Fibroblast of pulmonary artery (primary cell): ENCODE data around the gene NRM.
"Not testable (repeated sequence)": the region's sequence is repeated elsewhere in the genome, so short reads cannot be mapped to it uniquely, and the experiment has no call there.

Source experiments
- DNase-seq: peaks from one replicate; pipeline ENCODE4 v3.0.0-alpha.2; 2010; ENCODE audit warnings: low read depth
- H3K4me3 ChIP-seq: replicated peaks from 2 replicates; pipeline ENCODE4 v1.5.1; 2011; ENCODE audit warnings: low read depth, mild to moderate bottlenecking, control low read depth, low read length, moderate library complexity
- TF ChIP-seq, protein P1 (sequence below): IDR thresholded peaks from 2 replicates; pipeline ENCODE4 v1.5.1; 2011; ENCODE audit warnings: mild to moderate bottlenecking, control low read depth, low read length, inconsistent platforms; ENCODE audit errors: missing control alignments

The NRM gene

DNA sequence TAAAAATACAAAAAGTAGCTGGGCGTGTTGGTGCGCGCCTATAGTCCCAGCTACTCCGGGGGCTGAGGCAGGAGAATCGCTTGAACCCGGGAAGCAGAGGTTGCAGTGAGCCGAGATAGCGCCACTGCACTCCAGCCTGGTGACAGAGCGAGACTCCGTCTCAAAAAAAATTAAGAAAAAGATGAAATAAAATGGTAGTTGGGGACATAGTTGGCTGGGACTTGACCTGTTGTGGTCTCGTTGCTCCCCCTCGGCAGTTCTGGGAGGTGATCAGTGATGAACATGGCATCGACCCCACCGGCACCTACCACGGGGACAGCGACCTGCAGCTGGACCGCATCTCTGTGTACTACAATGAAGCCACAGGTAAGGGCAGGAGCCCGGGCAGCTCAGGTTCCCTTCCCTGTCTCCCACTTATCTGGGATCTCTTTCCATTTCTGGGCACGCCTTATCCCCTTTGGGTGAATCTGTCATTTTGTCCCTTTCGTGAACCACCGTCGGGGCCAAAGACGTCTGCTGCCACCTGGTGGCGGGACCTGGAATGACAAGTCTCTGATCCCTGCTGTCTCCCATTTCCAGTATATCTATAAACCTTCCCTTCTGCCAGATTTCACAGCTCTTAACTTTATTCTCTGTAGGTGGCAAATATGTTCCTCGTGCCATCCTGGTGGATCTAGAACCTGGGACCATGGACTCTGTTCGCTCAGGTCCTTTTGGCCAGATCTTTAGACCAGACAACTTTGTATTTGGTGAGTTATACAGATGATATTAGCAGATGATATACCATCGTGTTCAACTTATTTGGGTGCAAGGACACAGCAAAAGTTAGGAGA, 31.7 kb upstream of the NRM start:
- peak overlapping the region; percentile 88 for H3K4me3 ChIP-seq
- TF ChIP-seq, protein P1, sequence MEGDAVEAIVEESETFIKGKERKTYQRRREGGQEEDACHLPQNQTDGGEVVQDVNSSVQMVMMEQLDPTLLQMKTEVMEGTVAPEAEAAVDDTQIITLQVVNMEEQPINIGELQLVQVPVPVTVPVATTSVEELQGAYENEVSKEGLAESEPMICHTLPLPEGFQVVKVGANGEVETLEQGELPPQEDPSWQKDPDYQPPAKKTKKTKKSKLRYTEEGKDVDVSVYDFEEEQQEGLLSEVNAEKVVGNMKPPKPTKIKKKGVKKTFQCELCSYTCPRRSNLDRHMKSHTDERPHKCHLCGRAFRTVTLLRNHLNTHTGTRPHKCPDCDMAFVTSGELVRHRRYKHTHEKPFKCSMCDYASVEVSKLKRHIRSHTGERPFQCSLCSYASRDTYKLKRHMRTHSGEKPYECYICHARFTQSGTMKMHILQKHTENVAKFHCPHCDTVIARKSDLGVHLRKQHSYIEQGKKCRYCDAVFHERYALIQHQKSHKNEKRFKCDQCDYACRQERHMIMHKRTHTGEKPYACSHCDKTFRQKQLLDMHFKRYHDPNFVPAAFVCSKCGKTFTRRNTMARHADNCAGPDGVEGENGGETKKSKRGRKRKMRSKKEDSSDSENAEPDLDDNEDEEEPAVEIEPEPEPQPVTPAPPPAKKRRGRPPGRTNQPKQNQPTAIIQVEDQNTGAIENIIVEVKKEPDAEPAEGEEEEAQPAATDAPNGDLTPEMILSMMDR: peak; percentile 88
- DNase-seq: peak; percentile 84

DNA sequence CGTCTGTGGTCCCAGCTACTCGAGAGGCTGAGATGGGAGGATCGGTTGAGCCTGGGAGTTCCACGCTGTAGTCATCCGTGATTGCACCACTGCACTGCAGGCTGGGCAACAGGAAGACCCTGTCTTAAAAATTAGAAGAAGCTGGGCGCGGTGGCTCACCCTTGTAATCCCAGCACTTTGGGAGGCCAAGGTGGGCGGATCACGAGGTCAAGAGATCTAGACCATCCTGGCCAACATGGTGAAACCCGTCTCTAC, 31.2 kb upstream of the NRM start:
- H3K4me3 ChIP-seq: peak overlapping the region; percentile 88
- peak; percentile 64 for DNase-seq

DNA sequence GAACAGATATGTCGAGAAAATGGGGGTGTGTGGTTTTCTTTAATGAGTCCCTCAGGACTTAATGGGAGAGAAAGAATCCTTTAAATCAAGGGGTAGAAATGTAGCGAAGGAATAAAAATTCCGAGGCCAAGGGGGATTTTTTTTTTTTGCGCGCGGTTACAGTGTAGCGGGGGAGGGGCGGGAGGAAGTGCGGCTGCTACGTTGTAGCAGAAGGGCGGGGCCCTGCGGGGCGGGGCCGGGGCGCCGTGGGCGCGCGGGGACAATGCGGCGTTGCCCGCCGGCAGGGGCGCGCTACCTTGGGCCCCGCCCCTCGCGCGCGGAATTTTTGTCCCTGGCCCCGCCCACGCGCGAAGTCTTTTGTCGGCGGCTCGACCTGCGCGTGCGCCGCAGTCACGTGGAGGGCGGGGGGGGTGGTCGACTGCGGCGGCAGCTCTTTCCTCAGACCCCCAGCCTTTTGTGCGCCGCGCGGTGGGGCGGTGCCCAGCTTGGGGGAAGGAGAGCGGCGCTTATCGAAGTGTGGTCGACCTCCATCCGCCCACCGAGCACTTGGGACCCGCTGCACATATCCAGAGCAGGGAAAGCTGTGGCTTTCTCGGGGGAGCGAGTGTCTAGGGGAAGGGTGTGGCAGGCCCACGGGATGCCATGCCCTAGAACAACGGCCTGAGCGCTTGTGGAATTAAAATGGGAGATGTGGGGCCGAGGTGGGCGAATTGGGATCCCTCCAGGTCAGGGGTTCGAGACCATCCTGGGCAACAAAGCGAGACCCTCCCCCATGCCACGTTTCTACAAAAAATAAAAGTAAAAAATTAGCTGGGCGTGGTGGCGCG, 30.6 kb upstream of the NRM start:
- TF ChIP-seq, protein P1: no peak
- peak overlapping the region; percentile 88 for H3K4me3 ChIP-seq
- DNase-seq: peak; percentile 94

DNA sequence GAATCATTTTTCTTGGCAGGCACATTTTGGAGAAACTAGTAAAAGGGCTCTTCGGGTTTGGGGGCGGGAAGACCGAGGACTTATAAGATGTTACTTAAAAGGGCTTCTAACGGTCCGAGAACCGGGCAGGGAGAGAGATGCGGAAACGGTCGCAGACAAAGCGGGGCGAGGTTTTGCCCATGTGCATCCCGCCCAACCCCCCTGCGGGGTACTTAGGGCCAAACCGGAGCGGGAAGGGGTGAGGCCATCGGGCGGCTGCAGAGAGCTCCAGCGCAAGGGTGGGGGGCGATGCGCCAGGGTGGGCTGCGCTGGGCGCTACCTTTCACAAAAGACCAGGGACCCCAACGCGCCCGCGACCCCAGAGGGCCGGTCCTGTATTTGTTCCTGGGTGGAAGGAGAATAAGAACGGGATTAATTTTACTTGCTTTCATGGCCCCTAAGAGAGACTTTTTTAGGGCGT, 30.0 kb upstream of the NRM start:
- DNase-seq: peak; percentile 42
- TF ChIP-seq, protein P1: no peak

DNA sequence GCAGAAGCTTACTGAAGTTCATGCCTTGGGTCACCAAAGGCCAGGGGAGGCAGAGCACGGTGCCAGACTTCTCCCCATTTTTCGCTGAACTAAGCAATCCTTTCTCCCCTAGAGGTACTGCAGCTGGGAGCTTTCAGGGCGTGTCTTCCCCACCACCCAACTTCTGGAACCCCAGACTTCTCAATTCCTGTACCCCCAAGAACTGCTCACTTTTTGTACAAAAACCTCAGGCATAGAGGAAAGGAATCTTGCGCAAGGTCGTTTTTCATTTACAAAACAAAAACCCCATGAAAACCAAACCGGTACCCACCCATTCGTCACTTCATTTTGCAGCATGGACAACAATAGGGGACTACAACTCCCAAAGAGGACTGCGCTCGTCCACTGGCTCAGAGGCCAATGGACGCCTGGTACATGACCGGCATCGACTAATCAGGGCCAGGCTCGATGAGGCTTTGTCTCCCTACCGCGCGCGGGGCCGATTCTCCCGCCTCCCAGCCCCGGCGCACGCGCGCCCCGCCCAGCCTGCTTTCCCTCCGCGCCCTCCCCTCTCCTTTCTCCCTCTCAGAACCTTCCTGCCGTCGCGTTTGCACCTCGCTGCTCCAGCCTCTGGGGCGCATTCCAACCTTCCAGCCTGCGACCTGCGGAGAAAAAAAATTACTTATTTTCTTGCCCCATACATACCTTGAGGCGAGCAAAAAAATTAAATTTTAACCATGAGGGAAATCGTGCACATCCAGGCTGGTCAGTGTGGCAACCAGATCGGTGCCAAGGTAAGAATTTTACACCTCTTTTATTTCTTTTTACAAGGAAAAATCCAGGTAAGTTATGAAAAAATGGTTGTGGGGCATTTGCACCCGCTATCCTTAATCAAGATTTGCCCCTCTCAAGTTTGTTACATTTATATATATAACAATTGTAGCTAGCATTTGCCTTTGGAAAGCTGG, 29.3 kb upstream of the NRM start, which contains the start of gene TUBB:
TUBB (plus strand) TSS at position 562 of the 947 bp plus-strand sequence; CDS start at position 717, 155 bp downstream.
- peak; percentile 98 for DNase-seq
- TF ChIP-seq, protein P1: no peak
- peak within 1 kb of the TSS; percentile 88 for H3K4me3 ChIP-seq

More for the DNA sequence above, 30.0 kb upstream of the NRM start:
- peak overlapping the region; percentile 88 for H3K4me3 ChIP-seq

DNA sequence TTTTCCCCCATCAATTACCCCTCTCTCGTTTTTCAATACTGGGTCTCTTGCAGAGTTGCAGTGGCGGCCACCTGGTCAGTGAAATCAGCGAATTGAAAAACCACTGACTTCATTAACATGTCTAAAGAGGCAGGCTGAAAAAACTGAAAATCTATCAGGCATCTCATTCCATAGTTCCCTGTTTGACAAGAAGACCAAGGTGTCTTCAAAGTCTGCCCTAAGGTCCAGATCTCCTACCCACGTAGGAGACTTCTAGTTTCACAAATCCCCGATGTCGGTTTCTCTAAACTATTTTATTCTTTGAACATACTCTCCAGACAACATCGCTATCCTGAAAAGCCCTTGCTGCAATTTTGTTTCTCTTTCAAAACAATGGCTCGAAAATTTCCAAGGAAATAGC, 28.6 kb upstream of the NRM start:
- no peak for DNase-seq
- H3K4me3 ChIP-seq: peak overlapping the region; percentile 88
- TF ChIP-seq, protein P1: no peak

DNA sequence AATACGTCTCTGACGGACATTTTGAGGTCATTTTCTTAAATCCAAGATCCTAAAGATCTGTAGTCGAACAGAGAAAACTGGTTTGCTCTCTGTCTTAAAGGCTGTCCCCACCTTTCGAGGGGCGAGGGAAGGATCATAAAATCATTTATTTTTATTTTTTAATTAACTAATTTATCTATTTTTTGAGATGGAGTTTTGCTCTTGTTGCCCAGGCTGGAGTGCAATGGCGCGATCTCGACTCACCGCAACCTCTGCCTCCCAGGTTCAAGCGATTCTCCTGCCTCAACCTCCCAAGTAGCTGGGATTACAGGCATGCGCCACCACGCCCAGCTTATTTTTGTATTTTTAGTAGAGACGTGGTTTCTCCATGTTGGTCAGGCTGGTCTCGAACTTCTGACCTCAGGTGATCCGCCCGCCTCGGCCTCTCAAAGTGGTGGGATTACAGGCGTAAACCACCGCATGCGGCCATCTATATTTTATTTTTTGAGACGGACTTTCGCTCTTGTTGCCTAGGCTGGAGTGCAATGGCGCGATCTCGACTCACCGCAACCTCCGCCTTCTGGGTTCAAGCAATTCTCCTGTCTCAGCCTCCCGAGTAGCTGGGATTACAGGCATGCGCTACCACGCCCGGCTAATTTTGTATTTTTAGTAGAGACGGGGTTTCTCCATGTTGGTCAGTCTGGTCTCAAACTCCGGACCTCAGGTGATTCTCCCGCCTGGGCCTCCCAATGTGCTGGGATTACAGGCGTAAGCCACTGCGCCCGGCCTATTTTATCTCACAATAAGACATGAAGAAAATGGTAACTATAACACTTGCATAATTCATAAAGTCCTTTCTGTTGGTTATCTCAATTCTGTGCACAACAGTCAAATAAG, 27.3 kb upstream of the NRM start:
- DNase-seq: not testable (repeated sequence)
- peak overlapping the region; percentile 57 for H3K4me3 ChIP-seq
